Ectodermal cell (in vitro differentiated cells): ENCODE data around the gene PCDHA7.
"Not testable (repeated sequence)": the region's sequence is repeated elsewhere in the genome, so short reads cannot be mapped to it uniquely, and the experiment has no call there.

Source experiments
- H3K27ac ChIP-seq: 2 replicates; pipeline ENCODE4 v1.7.0; 2013; ENCODE audit warnings: mild to moderate bottlenecking, low read depth, low read length; ENCODE audit not compliant: insufficient read depth, poor library complexity, severe bottlenecking
- H3K27me3 ChIP-seq: 2 replicates; pipeline ENCODE4 v1.7.0; 2013; ENCODE audit warnings: mild to moderate bottlenecking, low read length; ENCODE audit not compliant: insufficient read depth, control insufficient read depth, poor library complexity, severe bottlenecking
- H3K36me3 ChIP-seq: one replicate; pipeline ENCODE4 v1.7.0; 2013; ENCODE audit warnings: low read length; ENCODE audit not compliant: control insufficient read depth, insufficient read depth
- H3K4me1 ChIP-seq: one replicate; pipeline ENCODE4 v1.7.0; 2013; ENCODE audit warnings: low read length; ENCODE audit not compliant: control insufficient read depth, insufficient read depth
- H3K4me3 ChIP-seq: 2 replicates; pipeline ENCODE4 v1.7.0; 2013; ENCODE audit warnings: low read depth, low read length, control low read depth; ENCODE audit not compliant: insufficient read depth
- H3K9me3 ChIP-seq: 2 replicates; pipeline ENCODE4 v1.7.0; 2013; ENCODE audit warnings: mild to moderate bottlenecking, low read length, moderate library complexity; ENCODE audit not compliant: control insufficient read depth
- WGBS, 2 experiments: methylation state at CpG; one replicate each; pipeline ENCODE4 v1.1.7; 2013; ENCODE audit warnings: missing lambda C conversion rate in 2 of 2; 5-methylcytosine and 5-hydroxymethylcytosine counted together

The PCDHA7 gene

DNA sequence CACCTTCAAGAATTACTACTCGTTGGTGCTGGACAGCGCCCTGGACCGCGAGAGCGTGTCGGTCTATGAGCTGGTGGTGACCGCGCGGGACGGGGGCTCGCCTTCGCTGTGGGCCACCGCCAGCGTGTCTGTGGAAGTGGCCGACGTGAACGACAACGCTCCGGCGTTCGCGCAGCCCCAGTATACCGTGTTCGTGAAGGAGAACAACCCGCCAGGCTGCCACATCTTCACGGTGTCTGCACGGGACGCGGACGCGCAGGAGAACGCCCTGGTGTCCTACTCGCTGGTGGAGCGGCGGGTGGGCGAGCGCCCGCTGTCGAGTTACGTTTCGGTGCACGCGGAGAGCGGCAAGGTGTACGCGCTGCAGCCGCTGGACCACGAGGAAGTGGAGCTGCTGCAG, 11.1 kb upstream of the PCDHA7 start:
- not testable (repeated sequence) for H3K27ac ChIP-seq, H3K27me3 ChIP-seq, H3K4me3 ChIP-seq, H3K4me1 ChIP-seq, H3K36me3 ChIP-seq, H3K9me3 ChIP-seq
- 95 to 96% methylated on average over 48 of the region's 48 CpGs for WGBS, 2 experiments

- Histone ChIP-seq H3K4me3 (no peak overlapping the region), H3K36me3 (no peaks in the 10 kb centered on the region), H3K27me3 (no peaks in the 10 kb centered on the region), H3K9me3 (no peaks in the 10 kb centered on the region), H3K4me1 (no peaks in the 10 kb centered on the region), H3K27ac (no peak overlapping the region)
- 96 to 97% methylated on average over 38 of the region's 38 CpGs for WGBS, 2 experiments
These were observed 10.6 kb upstream of the PCDHA7 start for GRCh38 chr5:140823475-140823874.

- Histone ChIP-seq H3K4me3 (no peak within 1 kb of the TSS), H3K36me3 (no peaks in the 10 kb centered on the region), H3K9me3 (no peaks in the 10 kb centered on the region), H3K27me3 (no peaks in the 10 kb centered on the region), H3K27ac (no peak within 1 kb of the TSS), H3K4me1 (no peaks in the 10 kb centered on the region)
- WGBS, 2 experiments: 93 to 97% methylated on average over 27 of the region's 27 CpGs
These were observed 6.2 kb upstream of the PCDHA7 start, which contains the start of gene PCDHA6 for GRCh38 chr5:140827704-140828361. Gene PCDHA6 (plus strand): TSS chr5:140827960. CDS start chr5:140828092, 132 bp downstream.

DNA sequence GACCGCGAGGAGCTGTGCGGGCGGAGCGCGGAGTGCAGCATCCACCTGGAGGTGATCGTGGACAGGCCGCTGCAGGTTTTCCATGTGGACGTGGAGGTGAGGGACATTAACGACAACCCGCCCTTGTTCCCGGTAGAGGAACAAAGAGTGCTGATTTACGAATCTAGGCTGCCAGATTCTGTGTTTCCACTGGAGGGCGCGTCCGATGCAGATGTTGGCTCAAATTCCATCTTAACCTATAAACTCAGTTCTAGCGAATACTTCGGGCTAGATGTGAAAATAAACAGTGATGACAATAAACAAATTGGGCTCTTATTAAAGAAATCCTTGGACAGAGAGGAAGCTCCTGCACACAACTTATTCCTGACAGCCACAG, 5.7 kb upstream of the PCDHA7 start:
- Histone ChIP-seq H3K27ac (no peak overlapping the region), H3K9me3 (no peaks in the 10 kb centered on the region), H3K4me3 (no peak overlapping the region), H3K36me3 (no peaks in the 10 kb centered on the region), H3K4me1 (no peaks in the 10 kb centered on the region), H3K27me3 (no peaks in the 10 kb centered on the region)
- 94 to 96% methylated on average over 16 to 18 of the region's 18 CpGs for WGBS, 2 experiments

- H3K36me3 ChIP-seq, H3K27me3 ChIP-seq, H3K27ac ChIP-seq, H3K9me3 ChIP-seq, H3K4me1 ChIP-seq, H3K4me3 ChIP-seq: not testable (repeated sequence)
- WGBS, 2 experiments: 96 to 98% methylated on average over 105 of the region's 106 CpGs
These were observed 4.3 kb upstream of the PCDHA7 start for GRCh38 chr5:140829511-140830501.

DNA sequence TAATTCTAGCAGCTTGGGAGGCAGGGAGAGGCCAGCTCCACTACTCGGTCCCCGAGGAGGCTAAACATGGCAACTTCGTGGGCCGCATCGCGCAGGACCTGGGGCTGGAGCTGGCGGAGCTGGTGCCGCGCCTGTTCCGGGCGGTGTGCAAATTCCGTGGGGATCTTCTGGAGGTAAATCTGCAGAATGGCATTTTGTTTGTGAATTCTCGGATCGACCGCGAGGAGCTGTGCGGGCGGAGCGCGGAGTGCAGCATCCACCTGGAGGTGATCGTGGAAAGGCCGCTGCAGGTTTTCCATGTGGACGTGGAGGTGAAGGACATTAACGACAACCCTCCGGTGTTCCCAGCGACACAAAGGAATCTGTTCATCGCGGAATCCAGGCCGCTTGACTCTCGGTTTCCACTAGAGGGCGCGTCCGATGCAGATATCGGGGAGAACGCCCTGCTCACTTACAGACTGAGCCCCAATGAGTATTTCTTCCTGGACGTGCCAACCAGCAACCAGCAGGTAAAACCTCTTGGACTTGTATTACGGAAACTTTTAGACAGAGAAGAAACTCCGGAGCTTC, 455 bp downstream of the PCDHA7 start:
- H3K4me3 ChIP-seq, H3K27ac ChIP-seq, H3K27me3 ChIP-seq, H3K36me3 ChIP-seq, H3K9me3 ChIP-seq, H3K4me1 ChIP-seq: not testable (repeated sequence)
- WGBS, 2 experiments: 95 to 97% methylated on average over 28 of the region's 38 CpGs

- Histone ChIP-seq H3K27ac (no peak overlapping the region), H3K4me1 (no peaks in the 10 kb centered on the region), H3K9me3 (no peaks in the 10 kb centered on the region), H3K4me3 (no peak overlapping the region), H3K27me3 (no peaks in the 10 kb centered on the region), H3K36me3 (no peaks in the 10 kb centered on the region)
- 97% methylated on average over 103 of the region's 103 CpGs for WGBS, 2 experiments
These were observed 1.8 kb downstream of the PCDHA7 start for GRCh38 chr5:140835622-140836510.

- H3K27me3 ChIP-seq: no peaks in the 10 kb centered on the region
- H3K9me3 ChIP-seq: peaks cover 2% of the 10 kb centered on the region
- H3K4me3 ChIP-seq: peak within 1 kb of the TSS; percentile 22
- H3K36me3 ChIP-seq: no peaks in the 10 kb centered on the region
- WGBS, 2 experiments: 88 to 89% methylated on average over 47 of the region's 47 CpGs
- no peaks in the 10 kb centered on the region for H3K4me1 ChIP-seq
- H3K27ac ChIP-seq: no peak within 1 kb of the TSS
These were observed 7.2 kb downstream of the PCDHA7 start, which contains the start of gene PCDHA8 for GRCh38 chr5:140840978-140841962. Gene PCDHA8 (plus strand): TSS chr5:140841187. CDS start chr5:140841322, 135 bp downstream.
